K562 (cell line): ENCODE measurements around the gene PREX1. TPM values are rescaled to one million over a fixed set of nuclear protein-coding genes. Genes with fewer than 3 reads are reported as not detected.
A peak's percentile ranks its signal among the peaks of the same experiment; 100 is the strongest.

Experiments
- ATAC-seq: fragments of 200-7000 bp; cut with Tn5 transposase; 3 replicates; pipeline ENCODE4 v1.9.1; 2020; ENCODE audit warnings: moderate library complexity
- BruUV-seq: library from RNA; stranded (reverse); fragments of 400-500 nt; replicated peaks from 2 replicates; lab custom pipeline; 2021; lab: Mats Ljungman, UMichigan
- CTCF ChIA-PET: fragments of 300-600 bp; formaldehyde crosslinking; extraction: SDS; loops from one replicate; lab custom pipeline; 2021; ENCODE audit warnings: low intra/inter-chr PET ratio; lab: Yijun Ruan, JAX
- POLR2A ChIA-PET: fragments of 300-600, 350-650 bp; sonication (Branson Sonifier 250); formaldehyde crosslinking; extraction: SDS; loops from one replicate; lab custom pipeline; 2021; ENCODE audit warnings: antibody characterized with exemption, inconsistent platforms; lab: Yijun Ruan, JAX
- DNase-seq, 4 experiments: peaks; one replicate each; pipeline versions ENCODE4 v3.0.0 to v3.0.0-alpha.2; 2011 to 2018; ENCODE audit warnings: low spot score in 3 of 4, mixed read lengths in 3 of 4; ENCODE audit errors: extremely low read depth in 1 of 4
- FAIRE-seq: peaks from 2 replicates; lab custom pipeline; 2011; peaks lifted over from hg19 to GRCh38; lab: Jason Lieb, UNC
- H2AFZ ChIP-seq: 2 replicates; pipeline ENCODE4 v1.6.0; 2011; ENCODE audit warnings: low read depth, low read length, control low read depth, inconsistent platforms
- H3K27ac ChIP-seq: fragments of 200-600 bp; 3 replicates; pipeline ENCODE4 v1.8.0; 2011; ENCODE audit warnings: low read depth, mild to moderate bottlenecking, control low read depth, inconsistent platforms, low read length, moderate library complexity, mixed read lengths; ENCODE audit errors: extremely low read depth
- H3K27me3 ChIP-seq, 2 experiments: fragments of 300-600 bp in 1 of 2; 2 replicates in 1 of 2; 3 replicates in 1 of 2; pipeline versions ENCODE4 v1.6.0 to v1.8.0; 2011; ENCODE audit warnings: inconsistent platforms in 2 of 2, low read length in 2 of 2, mild to moderate bottlenecking in 1 of 2, mixed read lengths in 1 of 2, moderate library complexity in 1 of 2; ENCODE audit not compliant: control insufficient read depth in 2 of 2, insufficient read depth in 2 of 2
- H3K36me3 ChIP-seq: fragments of 300-600 bp; 3 replicates; pipeline ENCODE4 v1.8.0; 2011; ENCODE audit warnings: mild to moderate bottlenecking, low read length, inconsistent platforms; ENCODE audit not compliant: control insufficient read depth, insufficient read depth
- H3K4me1 ChIP-seq, 2 experiments: fragments of 200-600 bp in 1 of 2; replicated peaks in 1 of 2; 2 replicates in 1 of 2; 3 replicates in 1 of 2; pipeline versions ENCODE4 v1.5.1 to v1.8.0; 2011; ENCODE audit warnings: inconsistent platforms in 2 of 2, low read length in 2 of 2, mild to moderate bottlenecking in 1 of 2, mixed read lengths in 1 of 2, moderate library complexity in 1 of 2; ENCODE audit not compliant: control insufficient read depth in 2 of 2, insufficient read depth in 2 of 2
- H3K4me2 ChIP-seq: 2 replicates; pipeline ENCODE4 v1.6.1; 2011; ENCODE audit warnings: low read length, control low read depth, inconsistent platforms, mixed read lengths; ENCODE audit not compliant: insufficient read depth
- H3K4me3 ChIP-seq: fragments of 200-600 bp; sonication (generic), shearing (Covaris generic); 2 replicates; pipeline ENCODE4 v1.5.1; 2016; ENCODE audit warnings: control low read depth, inconsistent platforms
- H3K79me2 ChIP-seq: fragments of 200-600 bp; 3 replicates; pipeline ENCODE4 v1.8.0; 2011; ENCODE audit warnings: low read length, inconsistent platforms; ENCODE audit not compliant: control insufficient read depth, insufficient read depth
- H3K9ac ChIP-seq, 2 experiments: 2 replicates each; pipeline versions ENCODE4 v1.6.0 to v1.6.1; 2011; ENCODE audit warnings: low read depth in 2 of 2, low read length in 2 of 2, control low read depth in 1 of 2, inconsistent platforms in 1 of 2, mild to moderate bottlenecking in 1 of 2, mixed read lengths in 1 of 2; ENCODE audit not compliant: insufficient read depth in 1 of 2
- H3K9me1 ChIP-seq: one replicate; pipeline ENCODE4 v1.6.0; 2011; ENCODE audit warnings: inconsistent platforms, mild to moderate bottlenecking, low read length, moderate library complexity; ENCODE audit not compliant: control insufficient read depth, insufficient read depth
- H3K9me3 ChIP-seq: replicated peaks from 2 replicates; pipeline ENCODE4 v1.5.1; 2011; ENCODE audit warnings: low read depth, low read length, inconsistent platforms; ENCODE audit not compliant: control insufficient read depth, insufficient read depth
- H4K20me1 ChIP-seq: replicated peaks from 2 replicates; pipeline ENCODE4 v1.6.1; 2011; ENCODE audit warnings: low read length, inconsistent platforms, mixed read lengths; ENCODE audit not compliant: control insufficient read depth, insufficient read depth
- CTCFL ChIP-seq: IDR thresholded peaks from 2 replicates; pipeline ENCODE4 v1.6.1; 2011; ENCODE audit warnings: borderline replicate concordance, low read depth, mild to moderate bottlenecking, moderate library complexity, low read length; ENCODE audit not compliant: insufficient read depth, poor library complexity, severe bottlenecking
- DMBX1 ChIP-seq: fragments of 250-450 bp; sonication (Bioruptor Pico); IDR thresholded peaks from 2 replicates; pipeline ENCODE4 v1.8.0; 2022; ENCODE audit warnings: inconsistent platforms, mild to moderate bottlenecking, moderate library complexity, borderline replicate concordance
- RAD51 ChIP-seq: fragments of 450-650 bp; IDR thresholded peaks from 2 replicates; pipeline ENCODE4 v1.7.1; 2016; ENCODE audit warnings: low read depth, mild to moderate bottlenecking, borderline replicate concordance
- SMARCB1 ChIP-seq: IDR thresholded peaks from 2 replicates; pipeline ENCODE4 v1.6.1; 2011; ENCODE audit warnings: improper control_type of control experiment, low read depth; ENCODE audit not compliant: insufficient read length
- TFAM ChIP-seq: fragments of 250-450 bp; sonication (Bioruptor Pico); conservative IDR thresholded peaks from 2 replicates; pipeline ENCODE4 v1.5.0; 2021; ENCODE audit warnings: mild to moderate bottlenecking, moderate library complexity
- TOE1 ChIP-seq, 2 experiments: fragments of 450-650 bp in 1 of 2; sonication (generic) in 1 of 2; formaldehyde crosslinking in 1 of 2; IDR thresholded peaks; 2 replicates each; pipeline versions ENCODE4 v1.7.1 to v1.8.0; 2016 to 2022; ENCODE audit warnings: borderline replicate concordance in 2 of 2, mild to moderate bottlenecking in 2 of 2, antibody characterized with exemption in 1 of 2, inconsistent platforms in 1 of 2, low read depth in 1 of 2, missing genetic modification reagents in 1 of 2, moderate library complexity in 1 of 2
- ZBTB5 ChIP-seq: fragments of 450-650 bp; IDR thresholded peaks from 2 replicates; pipeline ENCODE4 v1.6.1; 2017; ENCODE audit warnings: antibody characterized with exemption
- ZKSCAN8 ChIP-seq: fragments of 200-800 bp; sonication (Bioruptor generic); IDR thresholded peaks from 2 replicates; pipeline ENCODE4 v1.6.1; 2016; ENCODE audit warnings: missing genetic modification characterization, missing compliant biosample characterization
- WGBS: fragments of 100-300 bp; shearing (Covaris generic); methylation state at CpG from one replicate; pipeline ENCODE4 v1.1.6; 2016; ENCODE audit warnings: low coverage, mixed read lengths; ENCODE audit not compliant: insufficient coverage; ENCODE audit errors: missing lambda C conversion rate; 5-methylcytosine and 5-hydroxymethylcytosine counted together
- in situ Hi-C: fragments of 300-500 bp; cut with MboI; formaldehyde crosslinking; loops from 4 replicates; pipeline ENCODE4 v1.15.0; 2018; ENCODE audit warnings: inconsistent platforms, mixed read lengths
- intact Hi-C: fragments of 100-400 bp; cut with micrococcal nuclease; formaldehyde crosslinking; loops from 2 replicates; pipeline ENCODE4 v1.14.2; 2022
- polyA plus RNA-seq, 8 experiments: library from polyadenylated mRNA; depleted of rRNA in 4 of 8; stranded (reverse) in 5 of 8; unstranded in 3 of 8; fragments of >200 nt; fragmentation: Nextera tagmentation in 2 of 8; fragmentation: Illumina TruSeq in 1 of 8; extraction: Ambion mirVana in 2 of 8; extraction: Trizol in 1 of 8; gene quantifications; 2 replicates each; pipeline versions ENCODE4 v1.2.1 to v1.2.3, GENCODE V29; 2011 to 2014; ENCODE audit warnings: inconsistent platforms in 1 of 8, missing spikeins in 1 of 8
- total RNA-seq, 7 experiments: library from RNA; depleted of rRNA in 6 of 7; stranded (reverse); fragments of >200 nt in 6 of 7; fragmentation: Illumina TruSeq in 2 of 7; extraction: Trizol in 2 of 7; gene quantifications; 2 replicates each; pipeline versions ENCODE4 v1.2.1 to v1.2.3, GENCODE V29; 2011 to 2021; ENCODE audit warnings: low replicate concordance in 1 of 7

Gene PREX1
- total and polyA plus RNA-seq, 9 of the 15 experiments (the other 6 are each of a cell fraction or from before 2014, with no cell fraction given), result 0.37 to 10.4 (median 4.8) TPM

- Histone ChIP-seq H3K27ac (no peak overlapping the region), H4K20me1 (peaks cover 22% of the 10 kb centered on the region), H3K9me1 (no peaks in the 10 kb centered on the region), H3K4me1 (no peaks in the 10 kb centered on the region; a peak in 1 of 5 replicates), H3K27me3 (peaks cover 7 to 20% of the 10 kb centered on the region in 2 experiments; a peak in 3 of 5 replicates), H3K9me3 (no peaks in the 10 kb centered on the region), H3K36me3 (no peaks in the 10 kb centered on the region), H3K4me3 (no peak overlapping the region), H3K4me2 (no peak overlapping the region), H3K79me2 (no peaks in the 10 kb centered on the region), H3K9ac (no peak overlapping the region), H2AFZ (no peak overlapping the region)
- ChIA-PET CTCF (no interaction called here), POLR2A (interaction anchor here (0.6 kb wide), 1 partner anchor 36 kb away, joined by 3 read pairs; no protein-coding TSS in a partner anchor)
- 1% methylated on average over 4 of the region's 4 CpGs for WGBS
- FAIRE-seq (no peak), DNase-seq (no peak), ATAC-seq (no peak)
- intact Hi-C loops (no loop called here), in situ Hi-C loops (no loop called here)
- no peak for TF ChIP-seq TFAM (CRISPR knock-in tag)
- TF ChIP-seq ZBTB5, result no peak
- TF ChIP-seq DMBX1, result no peak
- no peak for TF ChIP-seq RAD51
- TF ChIP-seq ZKSCAN8, result peak; percentile 93
- no peak for TF ChIP-seq SMARCB1
- no peak for TF ChIP-seq TOE1 (IDR thresholded peaks at IDR 0.05; ENCODE audit: borderline replicate concordance)
- no peak for TF ChIP-seq TOE1 (CRISPR knock-in tag; IDR thresholded peaks at IDR 0.05; ENCODE audit: borderline replicate concordance, low read depth)
- TF ChIP-seq CTCFL, result no peak
- no TSS peak for BruUV-seq
These were observed 62.4 kb downstream of the PREX1 start for GRCh38 chr20:48765359-48765758.
